Peyer's patch (tissue), 4 donors: ENCODE results near the gene MEP1B. TPM values are rescaled to one million over a fixed set of nuclear protein-coding genes. Genes with fewer than 3 reads are reported as not detected.

Source experiments
- DNase-seq, 3 donors: peaks; one replicate each; pipeline ENCODE4 v3.0.0-alpha.2; 2017 to 2019
- H3K27ac ChIP-seq, 4 donors: fragments of 200-600 bp; sonication (generic); one replicate each; pipeline ENCODE4 v1.5.1; 2016 to 2019
- H3K27me3 ChIP-seq, 2 donors: fragments of 200-600 bp; sonication (generic); one replicate each; pipeline ENCODE4 v1.5.1; 2019
- H3K36me3 ChIP-seq, 3 donors: fragments of 200-600 bp; sonication (generic); one replicate each; pipeline ENCODE4 v1.5.1; 2016 to 2019
- H3K4me1 ChIP-seq, 4 donors: fragments of 200-600 bp; sonication (generic); one replicate each; pipeline ENCODE4 v1.5.1; 2016 to 2019
- H3K4me3 ChIP-seq, 4 donors: fragments of 200-600 bp; sonication (generic); 1 replicate in 3 of 4; 2 replicates in 1 of 4; pipeline ENCODE4 v1.5.1; 2016 to 2019; ENCODE audit warnings: mild to moderate bottlenecking in 1 of 4
- H3K9me3 ChIP-seq, 4 donors: fragments of 200-600 bp; sonication (generic); one replicate each; pipeline ENCODE4 v1.5.1; 2016 to 2019; ENCODE audit warnings: mild to moderate bottlenecking in 1 of 4
- CTCF ChIP-seq, 6 experiments: fragments of 450-650 bp in 4 of 6; fragments of 200-600 bp in 2 of 6; sonication (generic) in 1 of 6; IDR thresholded peaks; one replicate each; pipeline ENCODE4 v1.5.1; 2017 to 2019; ENCODE audit warnings: antibody characterized with exemption in 6 of 6, mild to moderate bottlenecking in 3 of 6, moderate library complexity in 1 of 6
- POLR2A ChIP-seq, 2 donors: fragments of 450-650 bp; IDR thresholded peaks; one replicate each; pipeline ENCODE4 v1.5.1; 2017; ENCODE audit warnings: antibody characterized with exemption in 2 of 2, mild to moderate bottlenecking in 2 of 2, moderate library complexity in 2 of 2
- total RNA-seq, 4 donors: library from RNA; depleted of rRNA; stranded (reverse); fragments of >200 nt; gene quantifications; one replicate each; pipeline ENCODE4 v1.1.0, GENCODE V29; 2016

The MEP1B gene
- total RNA-seq, 4 donors from 2014 or later = 4.1 to 1,014 (median 487) TPM

- H3K9me3 ChIP-seq = no peaks in the 10 kb centered on the region
- TF ChIP-seq POLR2A (IDR thresholded peaks at IDR 0.05) = no peak
- TF ChIP-seq CTCF (IDR thresholded peaks at IDR 0.05) = peak in 3 of 6 experiments; percentile 34 to 43 (median 34)
- peak in 1 of 3 donors; percentile 65 for DNase-seq
- H3K27ac ChIP-seq = no peak overlapping the region
- no peak overlapping the region for H3K4me3 ChIP-seq
- H3K36me3 ChIP-seq = no peaks in the 10 kb centered on the region
- no peaks in the 10 kb centered on the region for H3K4me1 ChIP-seq
- no peaks in the 10 kb centered on the region for H3K27me3 ChIP-seq
Measured at GRCh38 chr18:32242395-32242794, 52.6 kb downstream of the MEP1B start.

- Histone ChIP-seq H3K27ac (no peak overlapping the region), H3K4me3 (no peak overlapping the region), H3K4me1 (no peaks in the 10 kb centered on the region), H3K36me3 (no peaks in the 10 kb centered on the region), H3K9me3 (no peaks in the 10 kb centered on the region), H3K27me3 (no peaks in the 10 kb centered on the region)
- no peak for DNase-seq
- TF ChIP-seq POLR2A (IDR thresholded peaks at IDR 0.05) (no peak), CTCF (IDR thresholded peaks at IDR 0.05) (no peak)
Measured at GRCh38 chr18:32243358-32243757, 53.5 kb downstream of the MEP1B start.

GRCh38 chr18:32244881-32245280, 55.0 kb downstream of the MEP1B start:
- H3K36me3 ChIP-seq = no peaks in the 10 kb centered on the region
- DNase-seq = no peak
- no peaks in the 10 kb centered on the region for H3K9me3 ChIP-seq
- no peak overlapping the region for H3K4me3 ChIP-seq
- no peak overlapping the region for H3K27ac ChIP-seq
- no peaks in the 10 kb centered on the region for H3K4me1 ChIP-seq
- TF ChIP-seq CTCF (IDR thresholded peaks at IDR 0.05) (no peak), POLR2A (IDR thresholded peaks at IDR 0.05) (no peak)
- H3K27me3 ChIP-seq = no peaks in the 10 kb centered on the region

- TF ChIP-seq POLR2A (IDR thresholded peaks at IDR 0.05) = no peak
- no peak for TF ChIP-seq CTCF (IDR thresholded peaks at IDR 0.05)
- Histone ChIP-seq H3K4me3 (no peak overlapping the region), H3K27ac (no peak overlapping the region), H3K36me3 (no peaks in the 10 kb centered on the region), H3K9me3 (no peaks in the 10 kb centered on the region), H3K4me1 (no peaks in the 10 kb centered on the region), H3K27me3 (no peaks in the 10 kb centered on the region)
- DNase-seq = no peak
Measured at GRCh38 chr18:32249147-32249929, 59.5 kb downstream of the MEP1B start.

GRCh38 chr18:32251466-32251865, 61.6 kb downstream of the MEP1B start:
- no peak for DNase-seq
- no peaks in the 10 kb centered on the region for H3K4me1 ChIP-seq
- H3K27me3 ChIP-seq = no peaks in the 10 kb centered on the region
- H3K9me3 ChIP-seq = no peaks in the 10 kb centered on the region
- TF ChIP-seq POLR2A (IDR thresholded peaks at IDR 0.05) = no peak
- H3K36me3 ChIP-seq = no peaks in the 10 kb centered on the region
- no peak overlapping the region for H3K27ac ChIP-seq
- H3K4me3 ChIP-seq = no peak overlapping the region

- no peaks in the 10 kb centered on the region for H3K27me3 ChIP-seq
- no peak overlapping the region for H3K4me3 ChIP-seq
- TF ChIP-seq POLR2A (IDR thresholded peaks at IDR 0.05) (no peak), CTCF (IDR thresholded peaks at IDR 0.05) (no peak)
- H3K9me3 ChIP-seq = no peaks in the 10 kb centered on the region
- no peak overlapping the region for H3K27ac ChIP-seq
- no peak for DNase-seq
- no peaks in the 10 kb centered on the region for H3K36me3 ChIP-seq
- no peaks in the 10 kb centered on the region for H3K4me1 ChIP-seq
Measured at GRCh38 chr18:32252141-32252860, 62.5 kb downstream of the MEP1B start.
